ENCODE results near the gene NUDT5. TPM values are rescaled to one million over a fixed set of nuclear protein-coding genes. Genes with fewer than 3 reads are reported as not detected.

NUDT5 gene
- total and polyA plus RNA-seq, 2 donors (not counting 1 experiment from before 2014, with no cell fraction given), result 25.9 to 39.9 TPM

GRCh38 chr10:12156367-12157123 is 39.1 kb downstream of the NUDT5 start:
- 94% methylated on average over 3 of the region's 14 CpGs for WGBS (ENCODE audit: insufficient coverage)
- Histone ChIP-seq H3K79me2 (ENCODE audit: control insufficient read depth, insufficient read depth, low read length) (no peaks in the 10 kb centered on the region), H3K27me3 (replicated peaks in 1 of 4; ENCODE audit: control extremely low read depth in 1 of 4, control insufficient read depth in 3 of 4, insufficient read depth in 4 of 4, low read length in 3 of 4) (no peaks in the 10 kb centered on the region), H2AFZ (ENCODE audit: insufficient read depth, low read depth, low read length, poor library complexity, severe bottlenecking) (no peak overlapping the region), H3K27ac (ENCODE audit: low read length in 2 of 2) (no peak overlapping the region), H4K20me1 (ENCODE audit: control insufficient read depth, insufficient read depth, low read length, poor library complexity, severe bottlenecking) (no peaks in the 10 kb centered on the region), H3K4me1 (ENCODE audit: control insufficient read depth in 2 of 2, insufficient read depth in 2 of 2, low read length in 2 of 2) (no peaks in the 10 kb centered on the region), H3K9me3 (ENCODE audit: control extremely low read depth in 1 of 3, control insufficient read depth in 2 of 3, insufficient read depth in 1 of 3, low read length in 2 of 3) (no peaks in the 10 kb centered on the region), H3K9ac (ENCODE audit: low read length) (no peak overlapping the region), H3K36me3 (replicated peaks in 1 of 2; ENCODE audit: control extremely low read depth in 1 of 2, control insufficient read depth in 1 of 2, extremely low read depth in 1 of 2, insufficient read depth in 2 of 2, low read length in 1 of 2) (peaks cover 9 to 28% of the 10 kb centered on the region in 2 experiments), H3K4me3 (ENCODE audit: control extremely low read depth in 1 of 5, extremely low read depth in 1 of 5, insufficient read depth in 1 of 5, low read depth in 2 of 5, low read length in 4 of 5) (no peak overlapping the region), H3K4me2 (replicated peaks; ENCODE audit: low read depth, low read length, poor library complexity, severe bottlenecking) (no peak overlapping the region)
- Mint-ChIP-seq H3K27ac (no peak overlapping the region), H3K4me1 (no peaks in the 10 kb centered on the region), H3K4me3 (no peak overlapping the region), H3K27me3 (no peaks in the 10 kb centered on the region), H3K9me3 (ENCODE audit: insufficient read depth) (no peaks in the 10 kb centered on the region)
- intact Hi-C loops (cut with micrococcal nuclease), result no loop called here
- ATAC-seq (ENCODE audit: low read depth) (no peak), DNase-seq (no peak)
- CTCF ChIA-PET, result no interaction called here
- TF ChIP-seq CTCF (IDR thresholded peaks at IDR 0.05) (no peak), EZH2 (IDR thresholded peaks at IDR 0.05; ENCODE audit: borderline replicate concordance, insufficient read depth, low read depth, low read length, poor library complexity, severe bottlenecking) (no peak)
- POLR2A ChIA-PET, result interaction anchor here (0.6 kb wide), 1 partner anchor 9 kb away, joined by 4 read pairs; no protein-coding TSS in a partner anchor

- no peaks in the 10 kb centered on the region for H3K4me1 ChIP-seq (ENCODE audit: control insufficient read depth in 2 of 2, insufficient read depth in 2 of 2, low read length in 2 of 2)
- peaks cover 9 to 26% of the 10 kb centered on the region in 2 experiments for H3K36me3 ChIP-seq (replicated peaks in 1 of 2; ENCODE audit: control extremely low read depth in 1 of 2, control insufficient read depth in 1 of 2, extremely low read depth in 1 of 2, insufficient read depth in 2 of 2, low read length in 1 of 2)
- no peaks in the 10 kb centered on the region for H3K27me3 ChIP-seq (replicated peaks in 1 of 4; ENCODE audit: control extremely low read depth in 1 of 4, control insufficient read depth in 3 of 4, insufficient read depth in 4 of 4, low read length in 3 of 4)
- no peak overlapping the region for H3K27ac Mint-ChIP-seq
- intact Hi-C loops (cut with micrococcal nuclease), result no loop called here
- no peak overlapping the region for H2AFZ ChIP-seq (ENCODE audit: insufficient read depth, low read depth, low read length, poor library complexity, severe bottlenecking)
- no peak overlapping the region for H3K4me3 Mint-ChIP-seq
- no peaks in the 10 kb centered on the region for H3K27me3 Mint-ChIP-seq
- DNase-seq (no peak), ATAC-seq (ENCODE audit: low read depth) (no peak)
- H3K9me3 ChIP-seq (ENCODE audit: control extremely low read depth in 1 of 3, control insufficient read depth in 2 of 3, insufficient read depth in 1 of 3, low read length in 2 of 3), result no peaks in the 10 kb centered on the region
- ChIA-PET POLR2A (no interaction called here), CTCF (no interaction called here)
- H3K9me3 Mint-ChIP-seq (ENCODE audit: insufficient read depth), result no peaks in the 10 kb centered on the region
- no peaks in the 10 kb centered on the region for H4K20me1 ChIP-seq (ENCODE audit: control insufficient read depth, insufficient read depth, low read length, poor library complexity, severe bottlenecking)
- TF ChIP-seq EZH2 (IDR thresholded peaks at IDR 0.05; ENCODE audit: borderline replicate concordance, insufficient read depth, low read depth, low read length, poor library complexity, severe bottlenecking) (no peak), CTCF (IDR thresholded peaks at IDR 0.05) (no peak)
- no peaks in the 10 kb centered on the region for H3K79me2 ChIP-seq (ENCODE audit: control insufficient read depth, insufficient read depth, low read length)
- no peak overlapping the region for H3K27ac ChIP-seq (ENCODE audit: low read length in 2 of 2)
- no peak overlapping the region for H3K4me3 ChIP-seq (ENCODE audit: control extremely low read depth in 1 of 5, extremely low read depth in 1 of 5, insufficient read depth in 1 of 5, low read depth in 2 of 5, low read length in 4 of 5)
- no peak overlapping the region for H3K4me2 ChIP-seq (replicated peaks; ENCODE audit: low read depth, low read length, poor library complexity, severe bottlenecking)
- H3K9ac ChIP-seq (ENCODE audit: low read length), result no peak overlapping the region
- no peaks in the 10 kb centered on the region for H3K4me1 Mint-ChIP-seq
- WGBS (ENCODE audit: insufficient coverage), result 94% methylated on average over 3 of the region's 6 CpGs
Observed at GRCh38 chr10:12154516-12154915, 41.2 kb downstream of the NUDT5 start.
